GM19467 (cell line): ENCODE measurements around the gene CTF1.

Experiments used
- ATAC-seq: cut with Tn5 transposase; IDR thresholded peaks from one replicate; pipeline ENCODE4 v1.9.1; 2021; ENCODE audit warnings: mild to moderate bottlenecking, moderate library complexity; ENCODE audit not compliant: unreplicated experiment

CTF1 gene

GRCh38 chr16:30953111-30953510 is 56.7 kb downstream of the CTF1 start:
- no peak for ATAC-seq
